ENCODE results near the gene LRP2.
A peak's percentile ranks its signal among the peaks of the same experiment; 100 is the strongest.
"Not testable (repeated sequence)": the region's sequence is repeated elsewhere in the genome, so short reads cannot be mapped to it uniquely, and the experiment has no call there.

The LRP2 gene

GRCh38 chr2:169362118-169362893, at the start of gene LRP2:
Gene LRP2, minus strand, starts transcription at chr2:169362534. Its CDS starts 135 bp downstream, at chr2:169362399.
- DNase-seq, result no peak

DNA sequence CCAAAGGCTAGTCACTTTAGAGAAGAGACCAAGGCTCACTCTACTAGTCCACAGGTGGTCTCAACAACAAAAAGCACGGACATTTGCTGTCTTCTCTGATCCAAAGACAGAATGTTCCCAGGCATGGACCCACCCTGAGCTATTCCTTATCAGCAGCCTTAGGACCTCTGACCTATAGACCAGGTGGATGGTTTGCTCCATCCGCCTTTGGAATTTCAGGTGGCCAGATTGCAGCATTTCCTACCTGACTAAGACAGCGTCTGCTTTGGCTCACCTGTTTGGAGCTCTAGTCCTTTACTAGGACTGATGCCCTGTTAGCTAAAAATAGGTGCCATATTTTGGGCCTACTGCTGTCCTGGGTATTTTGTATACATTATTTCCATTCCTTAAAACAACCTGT, 44.6 kb upstream of the LRP2 start:
- no peak for DNase-seq

DNA sequence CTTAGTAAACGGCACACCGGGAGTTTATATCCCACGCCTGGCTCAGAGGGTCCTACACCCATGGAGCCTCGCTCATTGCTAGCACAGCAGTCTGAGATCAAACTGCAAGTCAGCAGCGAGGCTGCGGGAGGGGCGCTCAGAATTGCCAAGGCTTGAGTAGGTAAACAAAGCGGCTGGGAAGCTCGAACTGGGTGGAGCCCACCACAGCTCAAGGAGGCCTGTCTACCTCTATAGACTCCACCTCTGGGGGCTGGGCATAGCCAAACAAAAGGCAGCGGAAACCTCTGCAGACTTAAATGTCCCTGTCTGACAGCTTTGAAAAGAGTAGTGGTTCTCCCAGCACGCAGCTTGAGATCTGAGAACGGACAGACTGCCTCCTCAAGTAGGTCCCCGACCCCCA, 37.2 kb upstream of the LRP2 start:
- not testable (repeated sequence) for DNase-seq

GRCh38 chr2:169397697-169398096, 35.4 kb upstream of the LRP2 start:
- no peak for DNase-seq

DNA sequence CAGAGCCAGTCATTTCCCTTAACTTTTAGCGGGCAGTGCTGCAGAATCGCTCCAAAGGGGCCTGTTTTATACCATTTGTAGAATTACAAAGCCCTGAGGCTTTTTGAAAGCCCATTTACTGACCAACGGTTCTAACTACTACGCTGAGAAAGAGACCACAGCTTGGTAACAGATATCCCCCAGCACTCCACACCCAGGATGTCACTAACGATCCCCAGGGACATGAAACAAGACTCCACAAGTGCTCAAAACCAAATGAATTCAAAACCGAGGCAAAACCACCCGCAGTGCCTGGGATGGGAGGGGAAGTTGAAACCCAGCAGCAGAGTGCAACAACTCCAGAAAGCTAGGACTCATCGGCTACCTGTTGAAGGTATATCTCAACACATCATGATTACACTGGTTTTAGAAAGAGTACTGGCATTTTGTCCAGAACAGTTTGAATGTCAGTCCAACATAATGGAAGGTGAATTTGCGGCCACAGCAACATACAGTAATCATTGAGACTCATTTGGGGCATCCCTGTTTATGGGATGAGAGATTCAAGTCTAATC, 33.6 kb upstream of the LRP2 start:
- DNase-seq, result no peak

DNA sequence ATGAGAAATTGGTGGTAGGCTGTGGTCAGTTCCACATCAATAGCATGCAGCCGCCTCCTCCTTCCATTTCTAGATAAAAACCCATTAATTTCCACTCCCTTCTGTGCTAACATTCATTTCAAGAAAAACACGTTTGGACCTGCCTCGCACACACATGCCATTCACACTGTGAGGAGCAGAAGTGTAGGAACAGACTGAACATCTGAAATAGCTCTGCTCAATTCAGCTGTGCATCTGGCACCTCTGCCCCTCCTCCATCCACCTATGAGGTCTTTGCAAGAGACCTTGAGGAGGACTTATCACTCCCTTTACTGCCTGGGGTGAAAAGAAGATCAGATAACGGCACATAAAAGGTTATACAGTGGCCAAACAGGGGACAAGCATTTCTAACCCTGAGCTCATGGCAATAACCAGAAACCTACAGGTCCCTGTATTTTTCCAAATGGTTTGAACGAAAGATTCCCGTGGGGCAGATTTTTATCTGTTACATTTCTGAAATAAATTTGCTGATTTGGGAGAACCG, 30.8 kb upstream of the LRP2 start:
- no peak for DNase-seq

DNA sequence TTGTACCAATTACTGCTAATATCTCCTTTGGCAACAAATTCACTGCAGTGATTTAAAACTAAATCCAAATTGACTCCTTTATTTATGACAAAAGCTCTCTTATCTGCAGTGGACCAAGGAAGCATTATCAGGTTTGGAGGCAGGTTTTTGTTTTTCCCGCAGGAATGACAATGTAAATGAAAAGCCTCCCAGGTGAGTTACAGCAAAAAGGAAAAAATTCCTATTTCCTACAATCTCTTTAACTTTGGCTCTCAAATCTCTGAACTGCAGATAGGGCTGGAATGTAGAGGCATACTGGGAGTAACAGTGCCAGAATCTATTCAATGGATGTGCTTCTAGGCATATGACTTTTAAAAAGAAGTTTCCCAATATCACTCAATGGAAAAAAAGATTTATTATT, 28.9 kb upstream of the LRP2 start:
- DNase-seq, result no peak

DNA sequence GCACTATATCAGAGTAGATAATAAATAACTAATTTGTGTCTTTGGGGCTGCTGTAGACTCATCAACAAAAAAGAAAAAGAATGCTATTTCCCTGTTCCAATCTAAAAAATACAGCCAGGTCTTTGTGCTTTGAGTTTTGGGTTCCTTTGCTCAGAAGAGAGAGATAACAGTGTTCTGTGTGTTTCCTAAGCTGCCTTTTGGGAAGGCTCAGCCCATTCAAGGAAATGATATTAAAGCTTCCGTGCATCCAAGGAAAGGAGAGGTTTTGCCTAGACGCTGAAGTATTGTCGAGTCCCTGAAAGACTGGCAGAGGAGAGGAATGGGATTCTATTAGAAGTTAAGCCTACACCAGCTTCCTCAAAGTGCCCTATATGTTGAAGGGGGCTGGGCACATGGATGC, 25.8 kb upstream of the LRP2 start:
- no peak for DNase-seq

GRCh38 chr2:169386722-169387121, 24.4 kb upstream of the LRP2 start:
- DNase-seq, result no peak

- no peak for DNase-seq
These were observed 22.5 kb upstream of the LRP2 start for GRCh38 chr2:169384816-169385215.

DNA sequence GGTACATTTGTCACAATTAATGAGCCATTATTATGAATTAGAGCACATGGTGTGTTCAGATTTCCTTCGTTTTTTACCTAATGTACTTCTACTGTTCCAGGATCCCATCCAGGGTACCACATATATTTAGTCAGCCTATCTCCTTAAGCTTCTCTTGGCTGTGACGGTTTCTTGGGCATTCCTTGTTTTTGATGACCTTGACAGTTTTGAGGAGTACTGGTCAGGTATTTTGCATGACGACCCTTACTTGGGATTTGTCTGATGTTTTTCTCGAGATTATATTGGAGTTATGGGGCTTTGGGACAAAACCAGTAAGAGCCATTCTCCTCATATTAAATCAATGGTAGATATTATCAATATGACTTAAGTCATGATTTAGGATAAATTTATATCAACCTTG, 10.2 kb upstream of the LRP2 start:
- no peak for DNase-seq

DNA sequence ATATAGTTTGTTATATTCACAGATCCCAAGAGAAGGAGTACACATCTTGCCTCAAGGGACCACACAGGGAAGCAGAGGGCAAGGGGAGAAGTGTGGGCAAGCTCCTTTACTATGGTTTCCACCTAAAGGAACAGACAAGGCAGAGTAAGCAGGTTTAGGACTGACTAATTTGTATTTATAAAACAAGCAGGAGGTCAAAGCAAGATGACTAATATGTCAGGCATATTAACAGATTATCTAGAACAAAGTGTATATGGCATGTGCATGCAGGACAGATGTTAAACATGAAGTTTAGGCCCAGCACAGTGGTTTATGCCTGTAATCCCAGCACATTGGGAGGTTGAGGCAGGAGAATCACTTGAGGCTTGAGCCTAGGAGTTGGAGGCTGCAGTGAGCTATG, 3.7 kb upstream of the LRP2 start:
- no peak for DNase-seq

DNA sequence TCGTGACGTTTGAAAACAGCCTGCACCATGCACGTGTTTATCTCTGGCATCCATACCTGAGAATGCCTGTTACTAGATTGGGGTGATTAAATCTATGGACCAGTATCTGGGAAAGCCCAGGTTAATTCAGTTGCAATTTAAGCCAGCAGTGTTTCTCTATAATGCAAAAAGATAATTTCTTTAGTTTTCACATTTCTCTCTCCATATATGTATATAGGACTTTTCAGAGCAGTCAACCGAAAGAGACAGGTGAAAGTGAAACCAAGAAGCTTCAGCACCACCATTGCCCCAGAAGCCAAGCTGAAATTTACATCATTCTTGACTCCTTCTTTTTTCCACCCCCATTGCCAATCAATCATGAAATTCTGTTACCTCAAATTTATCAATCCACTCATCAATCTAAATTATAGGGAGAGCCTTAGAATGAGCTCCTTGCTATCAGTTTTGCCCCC, 2.7 kb upstream of the LRP2 start:
- DNase-seq, result no peak

DNA sequence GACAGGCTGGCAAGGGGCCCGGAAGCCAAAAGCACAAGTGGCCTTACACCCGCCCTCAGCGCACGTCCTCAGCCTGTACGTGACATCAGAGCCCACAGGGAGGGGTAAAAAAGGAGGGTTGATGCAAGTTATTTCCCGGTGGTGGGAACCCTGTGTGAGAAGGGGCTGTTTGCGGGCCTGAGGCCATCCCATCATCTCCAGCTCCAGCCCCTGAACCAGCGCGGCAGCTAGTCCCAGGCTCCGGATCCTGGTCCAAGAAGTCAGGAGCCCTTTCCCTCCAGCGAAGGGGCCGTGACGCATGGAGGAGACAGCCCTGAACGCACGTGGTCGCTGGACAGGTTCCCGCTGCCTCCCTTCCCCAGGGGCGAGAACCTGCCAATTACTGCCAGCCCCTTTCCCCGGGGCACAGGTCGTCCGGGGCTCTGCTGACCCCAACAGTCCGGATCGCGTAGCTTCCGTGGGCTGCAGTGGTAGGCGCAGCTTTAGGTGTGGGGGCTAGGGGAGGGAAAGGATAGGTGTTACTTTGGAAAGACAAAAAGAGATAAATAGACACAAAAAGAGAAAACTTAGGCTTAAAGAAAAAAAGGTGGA, 1.3 kb upstream of the LRP2 start:
- peak; percentile 16 for DNase-seq

DNA sequence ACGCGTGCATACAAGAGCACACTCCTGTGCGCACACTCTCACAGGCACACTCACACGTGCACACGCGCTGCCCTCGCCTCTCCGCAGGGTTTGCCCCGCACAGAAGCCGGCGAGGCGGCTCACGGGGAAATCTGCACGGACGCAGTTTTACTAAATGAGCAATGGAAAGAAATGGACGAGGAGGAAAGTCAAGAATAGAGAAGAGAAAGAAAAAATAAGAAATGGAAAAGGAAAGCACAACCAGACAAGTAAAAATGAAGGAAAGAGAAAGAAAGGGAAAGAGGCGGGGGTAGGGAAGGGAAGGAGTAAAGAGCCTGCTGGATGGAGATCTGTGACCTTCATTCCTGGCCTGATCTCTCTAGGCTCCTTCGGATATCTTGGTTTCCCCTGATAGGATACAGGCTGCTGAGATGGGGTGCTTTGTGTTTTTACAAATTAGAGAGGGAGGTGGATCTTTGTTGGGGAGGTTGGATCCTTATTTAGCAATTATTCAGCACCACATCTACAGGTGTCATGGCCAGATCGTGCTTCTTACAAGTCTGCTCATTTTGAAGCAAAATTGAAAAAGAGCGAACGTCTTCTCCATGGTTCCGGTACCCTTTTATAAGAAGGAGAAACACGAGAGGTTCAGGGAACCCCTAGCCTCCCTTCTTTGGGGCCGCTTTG, 693 bp upstream of the LRP2 start:
- DNase-seq, result no peak

- no peak for DNase-seq
These were observed 622 bp downstream of the LRP2 start for GRCh38 chr2:169361706-169362117.

DNA sequence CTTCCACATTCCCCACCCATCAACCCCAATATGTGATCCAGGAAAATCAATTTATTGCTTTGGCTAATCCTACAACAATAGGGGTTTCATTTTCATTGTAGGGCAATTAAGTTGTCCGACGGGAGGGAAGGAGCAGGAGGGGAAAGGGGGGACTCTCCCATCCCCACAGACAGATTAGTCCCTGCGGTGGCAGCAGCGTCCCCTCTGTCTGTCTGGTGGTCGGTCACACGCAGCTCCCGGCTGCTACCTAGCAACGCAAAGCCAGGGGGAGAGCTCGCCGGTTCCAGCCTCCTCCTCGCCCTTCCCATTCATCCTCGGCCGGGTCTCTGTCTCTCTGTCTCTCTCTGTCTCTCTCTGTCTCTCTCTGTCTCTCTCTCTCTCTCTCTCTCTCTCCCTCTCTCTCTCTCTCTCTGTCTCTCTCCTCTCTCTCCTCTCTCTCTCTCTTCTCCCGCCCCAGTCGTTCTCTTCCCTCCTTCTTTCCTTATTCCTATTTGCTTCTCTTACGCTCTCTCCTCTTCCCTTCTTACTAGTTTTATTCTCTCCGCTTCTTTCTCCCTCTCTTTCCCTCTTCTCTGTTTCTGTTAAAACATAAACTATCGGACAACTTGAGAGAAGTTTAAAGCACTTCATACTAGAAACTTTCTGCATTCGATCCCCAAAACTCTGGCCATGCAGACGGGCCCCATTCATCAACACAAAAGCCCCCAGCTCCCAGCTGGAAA, 1.2 kb downstream of the LRP2 start:
- DNase-seq, result no peak

- DNase-seq, result no peak
These were observed 4.3 kb downstream of the LRP2 start for GRCh38 chr2:169358016-169358415.

GRCh38 chr2:169354244-169354643, 8.1 kb downstream of the LRP2 start:
- no peak for DNase-seq

GRCh38 chr2:169351725-169352124, 10.6 kb downstream of the LRP2 start:
- DNase-seq, result no peak

GRCh38 chr2:169349535-169349934, 12.8 kb downstream of the LRP2 start:
- no peak for DNase-seq

GRCh38 chr2:169348321-169349024, 13.9 kb downstream of the LRP2 start:
- DNase-seq, result no peak

All from cortex of kidney (tissue), 1 donor.